ENCODE results near the gene SEC63. TPM values are rescaled to one million over a fixed set of nuclear protein-coding genes. Genes with fewer than 3 reads are reported as not detected.
"Not testable (repeated sequence)": the region's sequence is repeated elsewhere in the genome, so short reads cannot be mapped to it uniquely, and the experiment has no call there.

The SEC63 gene
- total RNA-seq = 19.2 and 34.5 TPM in 2 replicates

DNA sequence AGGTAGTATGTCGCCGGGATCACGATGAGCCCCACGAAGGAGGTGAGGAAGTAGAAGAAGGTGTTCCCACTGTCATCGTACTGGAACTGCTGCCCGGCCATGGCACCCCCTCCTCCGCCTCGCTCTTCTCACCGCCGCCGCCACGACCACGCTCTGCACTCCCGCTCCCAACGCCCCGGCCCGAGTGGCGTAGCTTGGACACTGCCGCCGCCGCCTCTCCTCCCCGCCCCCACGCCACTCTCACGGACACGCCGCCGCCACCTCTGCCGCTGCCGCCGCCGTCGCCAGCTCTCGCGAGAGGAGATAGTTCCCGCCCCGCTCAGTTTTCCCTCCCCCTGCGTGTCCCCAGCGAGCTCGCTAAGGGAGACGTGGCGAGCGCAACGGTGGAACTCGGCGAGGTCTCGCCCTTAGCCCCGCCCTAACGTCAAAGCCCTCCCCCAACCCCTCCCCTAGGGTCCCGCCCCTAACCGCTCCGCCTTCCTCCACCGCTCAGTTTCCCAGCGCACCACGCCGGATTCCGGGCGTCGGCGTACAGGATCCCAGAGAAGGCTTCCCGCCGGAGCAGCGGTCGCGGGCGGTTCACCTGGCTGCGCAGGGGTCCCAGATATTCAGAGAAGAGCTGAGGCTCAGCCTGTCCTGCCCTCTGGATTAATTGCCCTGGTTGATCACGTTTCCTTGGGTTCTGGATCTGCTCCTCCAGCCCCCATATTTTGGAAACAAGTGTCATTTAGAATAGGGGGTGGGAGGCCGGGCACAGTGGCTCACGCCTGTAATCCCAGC, at the start of gene SEC63:
TSS of gene SEC63 (minus strand) at position 300 of the 780 bp plus-strand sequence. CDS start at position 101, 199 bp downstream.
- peak; percentile 99 for DNase-seq

DNA sequence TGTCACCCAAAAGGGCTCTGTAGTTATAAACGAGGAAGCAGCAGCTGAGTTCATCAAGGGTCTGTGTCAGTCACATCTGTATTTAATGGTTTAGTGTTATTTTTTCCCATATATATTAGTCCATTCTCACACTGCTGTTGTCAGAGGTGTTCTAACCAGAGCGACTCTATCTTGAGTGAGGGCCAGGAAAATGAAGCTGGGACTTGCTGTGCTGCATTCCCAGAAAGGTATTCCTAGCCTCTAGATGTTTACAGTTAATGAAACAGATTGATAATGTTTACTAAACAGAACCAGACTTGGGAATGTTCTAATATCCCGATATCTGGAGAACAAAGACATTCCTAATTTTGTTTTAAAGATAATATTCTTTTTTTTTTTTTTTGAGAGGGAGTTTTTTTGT, 48.0 kb upstream of the SEC63 start:
- no peak for DNase-seq

GRCh38 chr6:108004861-108005260, 46.9 kb upstream of the SEC63 start:
- no peak for DNase-seq

DNA sequence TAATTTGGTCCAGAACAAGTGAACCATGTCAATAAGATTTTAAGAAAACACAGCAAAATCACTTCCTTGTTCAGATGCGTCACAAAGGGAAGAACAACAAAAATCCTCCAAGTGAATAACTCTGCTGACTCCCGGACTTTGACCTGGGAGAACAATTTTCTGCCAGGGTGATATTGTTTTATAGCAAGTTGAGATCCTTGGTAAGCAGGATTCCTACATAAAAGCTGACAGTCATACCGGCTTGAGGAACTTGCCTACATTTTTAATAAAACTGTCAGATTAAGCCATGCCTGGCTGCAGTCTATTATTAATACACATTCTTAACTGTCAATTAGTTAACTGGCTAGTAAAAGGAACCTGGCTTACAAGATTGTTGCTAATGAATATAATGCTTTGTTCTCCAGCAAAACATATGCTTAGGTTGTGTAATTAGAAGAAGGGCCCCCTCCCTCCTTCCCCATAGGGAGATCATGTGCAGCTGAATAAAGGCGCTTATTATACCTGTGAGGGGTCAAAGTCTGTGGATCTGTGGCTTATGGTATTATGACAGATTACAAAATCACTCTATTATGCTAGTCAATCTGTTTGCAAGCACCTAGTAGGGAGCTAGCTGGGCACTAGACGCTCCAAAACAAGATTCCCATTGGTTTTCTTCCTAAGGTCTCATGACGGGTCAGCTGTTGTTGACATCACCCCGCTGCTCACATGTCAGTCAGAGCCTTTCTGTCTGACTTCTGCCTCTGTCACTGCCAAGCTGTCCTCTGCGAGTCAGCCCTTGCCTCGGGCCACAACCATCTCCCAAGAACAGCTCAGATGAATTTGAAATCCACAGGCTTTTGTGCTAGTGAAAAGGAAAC, 44.6 kb upstream of the SEC63 start:
- DNase-seq = peak; percentile 11

- no peak for DNase-seq
Measured at GRCh38 chr6:108001696-108002231, 43.8 kb upstream of the SEC63 start.

- DNase-seq = not testable (repeated sequence)
Measured at GRCh38 chr6:108000259-108000658, 42.3 kb upstream of the SEC63 start.

- no peak for DNase-seq
Measured at GRCh38 chr6:107999341-107999740, 41.3 kb upstream of the SEC63 start.

DNA sequence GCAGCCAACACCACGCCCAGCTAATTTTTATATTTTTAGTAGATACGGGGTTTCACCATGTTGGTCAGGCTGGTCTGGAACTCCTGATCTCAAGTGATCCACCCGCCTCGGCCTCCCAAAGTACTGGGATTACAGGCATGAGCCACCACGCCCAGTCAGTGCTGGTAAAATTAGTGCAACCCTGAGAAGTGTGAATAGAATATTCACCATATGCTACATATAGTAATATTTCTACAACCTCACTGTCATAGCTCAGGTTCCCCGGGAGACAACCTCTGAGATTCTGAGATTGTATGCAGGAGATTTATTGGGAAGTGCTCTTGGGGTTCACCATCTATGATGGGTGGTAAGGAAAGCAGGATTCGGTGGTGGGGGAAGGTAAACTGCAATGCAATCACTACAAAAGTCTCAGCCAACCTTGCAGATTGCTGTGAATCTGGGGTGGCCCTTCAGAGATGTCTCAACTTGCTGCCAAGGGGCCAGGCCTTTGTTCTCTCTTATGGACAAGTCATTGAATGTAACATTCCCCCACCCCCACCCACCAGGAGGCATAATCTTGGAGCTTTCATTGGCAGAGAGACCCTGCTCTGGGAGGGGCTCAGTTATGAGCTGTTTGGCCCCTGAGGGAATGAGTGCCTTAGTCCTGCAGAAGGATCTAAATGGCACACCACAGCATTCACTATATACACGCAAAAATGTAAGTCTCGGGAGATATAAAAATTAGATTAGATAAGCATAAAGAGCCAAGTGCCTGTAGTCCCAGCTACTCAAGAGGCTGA, 34.0 kb upstream of the SEC63 start:
- DNase-seq = no peak

- DNase-seq = no peak
Measured at GRCh38 chr6:107991061-107991460, 33.1 kb upstream of the SEC63 start.

DNA sequence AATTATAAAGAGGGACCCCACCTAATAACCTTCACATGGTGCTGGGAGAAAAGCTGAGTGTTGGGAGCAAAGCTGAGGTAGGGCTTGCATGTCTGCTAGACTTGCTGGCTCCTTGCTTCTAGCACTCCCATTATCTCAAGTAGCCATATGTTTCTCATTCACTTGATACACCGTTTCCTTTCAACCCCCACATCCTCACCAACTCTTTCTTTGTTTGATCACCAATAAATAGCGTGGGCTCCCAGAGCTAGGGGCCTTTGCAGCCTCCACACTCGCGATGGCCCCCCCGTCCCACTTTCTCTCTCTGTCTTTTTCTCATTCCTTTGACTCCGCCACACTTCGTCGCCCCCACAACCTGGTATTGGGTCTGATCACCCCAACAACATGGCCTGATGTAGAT, 32.6 kb upstream of the SEC63 start:
- DNase-seq = not testable (repeated sequence)

DNA sequence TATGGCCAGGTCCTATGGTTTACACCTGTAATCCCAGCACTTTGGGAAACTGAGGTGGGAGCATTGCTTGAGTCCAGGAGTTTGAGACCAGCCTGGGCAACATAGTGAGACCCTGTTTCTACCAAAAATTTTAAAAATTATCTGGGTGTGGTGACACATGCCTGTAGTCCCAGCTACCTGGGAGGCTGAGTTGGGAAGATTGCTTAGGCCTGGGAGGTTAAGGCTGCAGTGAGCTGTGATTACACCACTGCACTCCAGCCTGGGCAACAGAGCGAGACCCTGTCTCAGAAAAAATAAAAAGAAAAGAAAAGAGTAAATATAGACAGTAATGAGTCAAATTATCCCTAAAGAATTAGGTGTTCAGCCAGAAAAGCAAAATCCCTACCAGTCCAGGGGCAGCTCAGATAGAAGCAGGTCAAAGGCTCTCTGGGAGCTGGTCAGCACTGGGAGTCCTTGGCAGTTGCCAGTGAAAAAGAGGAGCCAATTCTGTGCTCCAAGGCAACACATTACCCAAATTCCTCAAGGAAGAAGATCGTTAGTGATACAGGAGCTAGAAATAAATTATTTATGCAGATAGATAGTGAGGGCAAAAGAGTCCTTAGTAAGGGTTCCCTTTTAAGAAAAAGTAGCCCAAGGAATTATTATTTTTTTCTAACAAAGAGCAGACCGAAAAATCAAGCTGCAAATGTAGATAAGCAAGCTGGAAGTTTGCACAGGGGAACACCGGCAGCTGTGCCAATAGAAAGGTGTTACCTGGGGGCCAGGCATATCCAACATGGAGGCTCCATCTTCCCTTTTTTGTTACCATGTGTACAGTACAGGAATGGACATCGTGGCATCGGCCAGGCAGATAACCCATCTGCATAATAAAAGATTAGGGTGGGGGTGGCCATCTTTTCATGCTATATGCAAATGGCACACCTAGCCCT, 31.4 kb upstream of the SEC63 start:
- no peak for DNase-seq

DNA sequence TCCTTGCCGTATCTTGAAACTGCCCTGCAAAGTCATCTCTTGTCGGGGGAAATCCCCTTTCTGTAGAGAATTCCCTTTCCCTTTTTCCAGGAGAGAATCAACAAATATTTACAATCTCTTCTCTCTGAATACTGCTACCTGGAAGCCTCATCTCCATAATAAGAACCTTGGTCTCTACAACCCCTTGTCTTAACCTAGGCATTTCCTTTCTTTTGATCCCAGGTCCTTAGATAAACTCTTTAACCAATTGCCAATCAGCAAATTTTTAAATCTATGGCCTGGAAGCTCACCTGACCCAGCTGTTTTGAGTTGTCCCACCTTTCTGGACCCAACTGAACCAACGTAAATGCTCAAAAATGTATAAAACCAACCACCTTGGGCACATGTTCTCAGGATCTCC, 30.6 kb upstream of the SEC63 start:
- no peak for DNase-seq

DNA sequence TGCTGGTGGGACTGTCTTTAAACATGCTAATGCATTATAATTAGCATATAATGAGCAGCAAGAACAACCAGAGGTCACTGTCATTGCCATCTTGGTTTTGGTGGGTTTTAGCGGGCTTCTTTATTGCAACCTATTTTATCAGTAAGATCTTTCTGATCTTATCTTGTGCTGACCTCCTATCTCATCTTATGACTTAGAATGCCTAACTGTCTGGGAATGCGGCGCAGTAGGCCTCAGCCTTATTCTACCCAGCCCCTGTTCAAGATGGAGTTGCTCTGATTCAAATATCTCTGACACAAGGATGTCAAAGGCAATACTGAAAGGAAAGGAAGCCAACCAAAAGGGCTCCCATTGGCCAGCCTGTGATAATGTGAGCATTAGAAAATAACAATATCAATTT, 29.8 kb upstream of the SEC63 start:
- DNase-seq = no peak

DNA sequence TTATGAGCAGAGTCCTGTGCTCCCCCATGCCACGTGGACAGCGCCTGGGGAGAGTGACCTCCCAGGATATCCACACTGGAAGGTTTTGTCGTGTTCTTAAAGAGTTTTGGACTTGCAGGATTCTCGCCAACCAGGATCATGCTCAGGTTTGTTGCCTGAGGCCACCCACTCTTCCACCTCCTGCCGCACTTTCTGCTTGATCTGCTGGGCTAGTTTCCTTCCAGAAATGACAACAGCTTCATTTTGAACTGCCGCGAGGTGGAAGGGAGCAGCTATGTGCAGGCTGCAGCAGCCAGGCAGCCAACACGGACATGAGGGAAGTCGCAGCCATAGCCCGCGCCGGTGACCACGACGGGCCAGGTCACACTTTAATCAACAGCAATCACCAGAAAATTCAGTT, 27.7 kb upstream of the SEC63 start:
- no peak for DNase-seq

DNA sequence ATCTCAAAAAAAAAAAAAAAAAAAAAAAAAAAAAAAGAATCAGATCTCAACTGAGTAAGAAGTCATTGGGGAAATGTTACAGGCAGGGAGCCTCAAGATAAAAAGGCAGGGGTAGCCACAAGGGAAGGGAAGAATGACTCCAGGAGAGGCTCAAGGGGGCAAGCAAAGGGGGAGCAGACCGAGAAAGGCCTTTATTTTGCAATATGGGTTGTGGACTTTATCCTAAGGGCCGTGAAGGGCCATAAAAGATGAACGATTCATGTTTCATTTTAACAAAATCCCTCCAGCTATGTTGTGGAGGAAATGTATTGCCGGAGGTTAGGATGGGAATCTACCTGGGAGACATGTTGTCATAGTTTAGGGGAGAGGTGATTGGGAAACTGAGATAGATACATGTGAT, 25.8 kb upstream of the SEC63 start:
- DNase-seq = no peak

DNA sequence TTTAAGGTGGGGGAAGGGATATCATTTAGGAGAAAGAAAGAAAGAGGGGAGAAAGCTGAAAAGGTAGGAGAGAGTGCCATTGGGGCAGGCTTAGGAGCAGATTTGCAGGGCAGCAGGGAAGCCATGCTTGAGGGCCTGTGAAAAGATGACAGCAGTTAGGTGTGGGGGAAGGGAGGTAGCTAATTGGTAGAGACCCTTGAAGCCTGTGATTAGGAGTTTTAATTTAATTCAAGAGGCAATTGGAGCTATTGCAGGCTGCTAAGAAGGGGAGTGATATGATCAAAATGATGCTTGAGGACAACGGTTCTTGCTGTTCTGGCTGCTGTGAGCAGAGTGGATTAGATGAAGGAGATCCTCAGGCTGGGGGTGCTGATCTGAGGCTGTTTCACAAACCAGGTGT, 24.5 kb upstream of the SEC63 start:
- no peak for DNase-seq

GRCh38 chr6:107981695-107982094, 23.7 kb upstream of the SEC63 start:
- no peak for DNase-seq

- DNase-seq = peak; percentile 53
Measured at GRCh38 chr6:107977283-107977682, 19.3 kb upstream of the SEC63 start.

- DNase-seq = no peak
Measured at GRCh38 chr6:107976155-107976783, 18.3 kb upstream of the SEC63 start.

DNA sequence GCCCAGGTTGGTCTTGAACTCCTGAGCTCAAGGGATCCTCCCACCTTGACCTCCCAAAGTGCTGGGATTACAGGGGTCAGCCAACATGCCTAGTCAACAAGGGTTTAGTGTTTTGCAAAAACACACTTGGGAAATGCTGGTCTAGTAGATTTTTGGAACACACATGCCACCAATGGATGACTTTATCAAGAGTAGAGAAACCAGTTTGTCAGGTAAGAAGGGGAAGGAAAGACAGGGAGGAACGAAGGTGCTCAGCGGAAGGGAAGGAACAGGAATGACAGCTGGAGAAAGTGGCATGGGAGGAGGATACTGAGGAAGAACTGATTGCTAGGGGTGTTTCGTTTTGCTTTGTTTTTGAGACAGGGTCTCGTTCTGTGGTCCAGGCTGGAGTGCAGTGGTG, 15.6 kb upstream of the SEC63 start:
- DNase-seq = no peak

GRCh38 chr6:107972413-107973096, 14.5 kb upstream of the SEC63 start:
- no peak for DNase-seq

All from dermis blood vessel endothelial cell (primary cell).